ENCODE data around the gene THAP9.
"Not testable (repeated sequence)": the region's sequence is repeated elsewhere in the genome, so short reads cannot be mapped to it uniquely, and the experiment has no call there.

THAP9 gene

GRCh38 chr4:82900411-82901182 lies at the start of gene THAP9:
THAP9 (plus strand) TSS chr4:82900735; CDS start chr4:82900803, 68 bp downstream.
- DNase-seq, result peak; percentile 99

GRCh38 chr4:82851318-82851717 lies 49.2 kb upstream of the THAP9 start:
- no peak for DNase-seq

DNA sequence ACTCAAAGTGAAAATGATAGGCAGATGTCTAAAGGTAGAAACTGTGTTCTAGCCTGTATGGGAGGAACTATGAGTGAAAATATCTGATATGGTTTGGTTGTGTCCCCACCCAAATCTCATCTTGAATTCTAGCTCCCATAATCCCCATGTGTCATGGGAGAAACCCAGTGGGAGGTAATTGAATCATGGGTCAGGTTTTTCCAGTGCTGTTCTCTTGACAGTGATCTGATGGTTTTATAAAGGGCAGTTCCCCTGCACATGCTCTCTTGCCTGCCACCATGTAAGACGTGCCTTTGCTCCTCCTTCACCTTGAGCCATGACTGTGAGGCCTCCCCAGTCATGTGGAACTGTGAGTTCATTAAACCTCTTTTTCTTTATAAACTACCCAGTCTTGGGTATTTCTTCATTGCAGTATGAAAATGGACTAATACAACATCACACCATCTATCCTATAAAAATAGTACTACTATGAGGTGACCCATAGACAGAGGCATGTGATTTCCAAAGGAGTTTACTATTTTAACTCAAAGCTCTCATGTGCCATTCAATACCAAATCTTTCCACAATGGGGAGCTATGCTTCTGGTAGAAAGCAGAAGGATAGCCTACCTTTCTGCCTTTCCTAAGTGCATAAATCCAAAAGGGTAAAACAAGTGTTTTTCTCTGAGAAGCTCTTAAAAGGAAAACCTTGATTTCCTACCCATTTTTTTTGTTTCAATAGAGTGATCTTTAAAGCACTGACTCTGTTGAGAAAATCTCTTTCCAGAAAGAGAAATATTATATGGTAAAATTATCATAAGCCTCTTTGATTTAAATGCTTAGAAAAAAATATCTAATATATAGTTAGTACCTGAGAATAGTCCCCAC lies 48.4 kb upstream of the THAP9 start:
- peak in 1 of 3 experiments; percentile 48 for DNase-seq

DNA sequence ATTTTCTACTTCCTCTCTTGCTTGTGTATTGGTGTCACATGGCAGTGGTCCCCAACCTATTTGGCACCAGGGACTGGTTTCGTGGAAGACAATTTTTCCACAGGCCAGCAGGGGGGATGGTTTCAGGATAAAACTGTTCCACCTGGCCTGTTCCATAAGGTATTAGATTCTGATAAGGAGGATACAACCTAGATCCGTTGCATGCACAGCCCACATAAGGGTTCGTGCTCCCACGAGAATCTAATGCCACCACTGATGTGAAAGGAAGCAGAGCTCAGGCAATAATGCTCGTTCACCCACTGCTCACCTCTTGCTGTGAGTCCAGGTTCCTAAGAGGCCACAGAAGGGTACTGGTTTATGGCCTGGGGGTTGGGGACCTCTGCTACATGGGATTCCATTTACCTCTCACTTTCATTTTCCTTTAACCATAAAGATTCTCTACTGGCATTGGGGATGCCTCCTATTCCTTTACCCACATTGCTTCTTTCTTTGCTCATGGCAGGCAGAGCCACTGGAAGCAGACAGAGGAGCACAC lies 47.7 kb upstream of the THAP9 start:
- DNase-seq, result peak in 1 of 3 experiments; percentile 5

DNA sequence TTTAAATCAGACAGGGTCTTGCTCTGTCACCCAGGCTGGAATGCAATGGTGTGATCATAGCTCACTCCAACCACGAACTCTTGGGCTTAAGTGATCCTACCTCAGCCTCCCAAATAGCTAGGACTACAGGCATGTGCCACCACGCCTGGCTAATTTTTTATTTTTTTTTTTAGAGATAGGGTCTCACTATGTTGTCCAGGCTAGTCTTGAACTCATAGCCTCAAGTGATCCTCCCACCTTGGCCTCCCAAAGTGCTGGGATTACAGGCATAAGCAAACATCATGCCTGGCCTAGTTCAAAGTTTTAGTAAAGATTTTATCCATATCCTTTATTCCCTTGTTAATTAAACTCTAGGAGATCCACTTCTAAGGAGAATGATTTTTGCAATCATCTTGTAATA lies 40.0 kb upstream of the THAP9 start:
- DNase-seq, result not testable (repeated sequence)

DNA sequence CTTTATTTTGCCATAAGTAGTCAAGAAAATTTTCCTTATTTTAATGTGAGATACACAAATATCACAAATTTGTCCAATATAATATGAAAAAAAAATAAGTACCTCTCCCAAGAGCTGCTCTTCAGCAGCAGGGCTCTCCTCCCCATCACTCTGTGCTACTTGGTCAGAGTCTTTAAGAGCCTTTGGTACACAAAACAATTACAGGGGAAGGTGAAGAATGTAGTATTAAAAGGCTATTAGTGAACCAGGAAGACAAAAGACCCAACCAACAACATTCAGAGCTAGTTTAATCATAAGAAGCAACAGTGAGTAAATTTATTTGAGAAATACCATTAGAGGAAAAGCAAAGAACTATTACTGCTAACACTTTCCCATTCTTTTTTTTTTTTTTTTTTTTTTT lies 39.0 kb upstream of the THAP9 start:
- DNase-seq, result no peak

DNA sequence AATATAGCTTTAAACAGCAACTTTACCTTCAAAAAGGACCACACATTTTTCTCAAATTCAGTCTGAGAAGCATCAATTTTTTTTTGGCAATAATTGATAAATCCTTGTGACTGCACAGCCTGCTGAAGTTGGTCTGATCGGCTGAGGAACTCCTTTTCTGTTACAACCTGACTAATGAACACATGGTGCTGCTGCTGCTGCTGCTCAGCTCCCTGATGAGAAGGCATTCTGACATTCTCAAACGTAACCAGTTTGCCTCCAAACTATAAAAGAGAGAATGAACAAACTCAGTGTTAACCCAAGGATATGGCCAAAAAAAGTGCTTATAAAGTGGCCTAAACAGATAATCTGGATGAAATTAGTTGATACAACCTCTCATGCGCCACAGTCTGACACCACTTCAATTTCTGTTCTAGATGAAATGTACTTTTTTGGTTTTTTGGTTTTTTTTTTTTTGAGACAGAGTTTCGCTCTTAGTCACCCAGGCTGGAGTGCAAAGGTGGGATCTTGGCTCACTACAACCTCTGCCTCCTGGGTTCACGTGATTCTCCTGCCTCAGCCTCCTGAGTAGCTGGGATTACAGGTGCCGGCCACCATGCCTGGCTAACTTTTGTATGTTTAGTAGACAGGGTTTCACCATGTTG lies 36.1 kb upstream of the THAP9 start:
- no peak for DNase-seq

- DNase-seq, result no peak
Measured at GRCh38 chr4:82865592-82865991, 34.9 kb upstream of the THAP9 start.

DNA sequence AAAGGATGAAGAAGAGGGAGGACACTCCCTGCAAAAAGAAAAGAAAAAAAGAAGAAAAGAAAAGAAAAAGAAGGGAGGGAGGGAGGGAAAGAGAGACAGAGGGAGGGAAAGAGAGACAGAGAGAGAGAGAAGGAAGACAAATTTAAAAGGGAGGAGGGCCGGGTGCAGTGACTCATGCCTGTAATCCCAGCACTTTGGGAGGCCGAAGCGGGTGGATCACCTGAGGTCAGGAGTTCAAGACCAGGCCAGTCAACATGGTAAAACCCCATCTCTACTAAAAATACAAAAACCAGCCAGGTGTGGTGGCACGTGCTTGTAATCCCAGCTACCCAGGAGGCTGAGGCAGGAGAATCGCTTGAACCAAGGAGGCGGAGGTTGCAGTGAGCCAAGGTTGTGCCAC lies 34.5 kb upstream of the THAP9 start:
- not testable (repeated sequence) for DNase-seq

- DNase-seq, result no peak
Measured at GRCh38 chr4:82866706-82867385, 33.7 kb upstream of the THAP9 start.

DNA sequence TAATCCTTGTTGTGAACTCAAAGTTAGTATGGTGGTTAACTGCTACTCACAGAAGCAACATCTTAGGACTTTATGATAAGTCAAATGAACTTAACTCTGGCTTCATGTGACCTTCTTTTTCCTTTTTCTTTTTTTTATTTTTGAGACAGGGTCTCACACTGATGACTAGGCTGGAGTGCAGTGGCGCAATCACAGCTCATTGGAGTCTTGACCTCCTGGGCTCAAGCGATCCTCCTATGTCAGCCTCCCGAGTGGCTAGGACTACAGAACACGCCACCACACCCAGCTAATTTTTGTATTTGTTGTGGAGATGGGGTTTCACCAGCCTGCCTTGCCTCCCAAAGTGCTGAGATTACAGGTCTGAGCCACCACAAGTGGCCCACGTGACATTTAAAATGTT lies 32.0 kb upstream of the THAP9 start:
- DNase-seq, result no peak

DNA sequence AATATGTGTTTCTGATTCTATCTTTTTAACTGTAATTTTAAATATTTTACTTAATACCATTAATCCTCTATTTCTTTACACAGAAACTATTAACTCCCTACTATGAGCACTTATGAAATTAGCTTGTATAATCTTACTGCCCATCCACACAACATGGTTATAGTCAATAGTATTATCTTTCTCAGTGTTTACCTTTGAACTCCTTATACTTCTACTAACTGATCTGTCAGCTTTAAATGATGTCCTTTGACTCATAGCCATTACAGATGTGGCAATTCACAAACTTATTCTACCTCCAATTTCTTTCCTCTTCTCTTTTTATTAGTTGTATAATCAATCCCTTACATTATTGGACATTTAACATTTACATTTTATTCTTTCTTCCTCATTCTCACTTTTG lies 15.1 kb upstream of the THAP9 start:
- DNase-seq, result no peak

- DNase-seq, result no peak
Measured at GRCh38 chr4:82886147-82886942, 14.2 kb upstream of the THAP9 start.

DNA sequence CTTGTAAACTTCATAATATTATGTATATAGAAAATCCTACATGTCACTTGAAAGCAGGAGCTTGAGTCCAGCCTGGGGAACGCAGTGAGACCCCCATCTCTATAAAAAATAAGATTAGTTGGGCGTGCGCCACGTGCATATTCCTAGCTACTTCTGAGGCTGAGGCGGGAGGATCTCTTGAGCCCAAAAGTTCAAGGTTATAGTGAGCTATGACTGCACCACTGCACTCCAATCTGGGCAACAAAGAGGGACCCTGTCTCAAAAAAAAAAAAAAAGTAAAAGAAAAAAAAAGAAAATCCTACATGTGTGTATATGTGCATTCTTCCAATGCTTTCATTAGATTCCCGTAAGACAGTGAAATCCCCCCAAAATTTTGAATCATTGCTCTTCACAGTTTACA lies 11.2 kb upstream of the THAP9 start:
- no peak for DNase-seq

GRCh38 chr4:82890528-82890900 lies 10.0 kb upstream of the THAP9 start:
- DNase-seq, result no peak

- DNase-seq, result peak; percentile 96 to 98 (median 97)
Measured at GRCh38 chr4:82890901-82891706, 9.4 kb upstream of the THAP9 start, which contains the start of gene SEC31A. SEC31A (minus strand) TSS chr4:82891153; CDS start chr4:82881936, 9,217 bp downstream.

DNA sequence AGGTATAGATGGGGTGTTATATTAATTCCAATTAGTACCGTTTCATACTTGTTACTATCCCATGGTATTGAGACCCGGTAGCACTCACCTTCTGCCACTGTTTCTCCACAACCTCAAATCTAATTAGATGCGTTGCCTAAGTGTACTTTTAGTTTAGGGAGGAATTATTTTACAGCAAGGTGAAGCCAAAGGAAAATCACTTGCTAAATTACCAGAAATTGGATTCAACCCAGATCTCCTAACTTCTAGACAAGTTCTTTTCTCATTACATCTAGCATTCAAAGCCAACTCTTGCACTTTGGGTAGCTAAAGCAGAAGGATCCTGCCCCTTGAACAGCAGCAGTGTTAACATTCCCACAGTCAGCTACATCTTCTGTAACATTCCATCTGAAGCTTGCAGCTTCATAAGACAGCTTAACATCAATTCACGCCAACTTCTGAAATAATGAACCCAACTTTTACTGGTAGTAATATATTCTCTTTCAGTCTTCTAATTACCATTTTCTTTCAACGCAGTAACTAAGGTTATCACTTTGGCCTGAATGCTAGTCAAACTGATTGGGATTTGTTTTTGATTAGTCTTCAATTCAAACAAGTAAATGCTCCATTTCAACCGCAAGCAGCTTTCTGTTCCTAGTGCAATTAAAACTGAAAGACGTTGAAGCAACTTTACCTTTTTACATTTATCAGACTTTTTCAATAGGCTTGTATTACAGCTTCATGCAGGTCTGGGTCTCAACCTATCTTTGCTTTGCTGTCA lies 8.6 kb upstream of the THAP9 start:
- DNase-seq, result peak in 1 of 3 experiments; percentile 37

DNA sequence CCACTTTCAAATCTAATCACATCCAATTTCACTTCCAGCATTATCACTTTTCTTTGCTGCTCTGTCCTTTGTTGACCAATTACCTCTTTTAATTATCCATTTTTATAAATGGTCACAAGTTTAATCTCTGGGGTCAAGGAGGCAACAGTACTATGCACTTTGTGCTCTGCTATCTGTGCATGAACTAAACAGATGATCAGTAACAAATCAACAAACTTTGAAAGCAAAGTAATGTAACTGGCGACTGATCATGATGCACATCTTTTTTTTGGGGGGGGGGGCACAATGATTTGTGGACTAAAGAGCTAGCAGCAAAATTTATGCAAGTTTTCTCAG lies 8.1 kb upstream of the THAP9 start:
- no peak for DNase-seq

DNA sequence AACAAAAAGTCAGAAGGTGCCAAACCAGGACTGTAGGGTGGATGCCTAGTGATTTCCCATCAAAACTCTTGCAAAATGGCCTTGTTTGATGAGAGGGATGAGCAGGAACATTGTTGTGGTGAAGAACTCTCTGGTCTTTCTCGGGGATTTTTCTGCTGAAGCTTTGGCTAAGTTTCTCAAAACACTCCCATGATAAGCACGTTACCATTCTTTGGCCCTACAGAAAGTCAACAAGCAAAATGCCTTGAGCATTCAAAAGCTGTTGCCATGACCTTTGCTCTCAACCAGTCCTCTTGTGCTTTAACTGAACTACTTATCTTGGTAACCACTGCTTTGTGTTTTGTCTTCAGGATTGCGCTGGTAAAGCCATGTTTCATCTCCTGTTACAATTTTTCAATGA lies 6.6 kb upstream of the THAP9 start:
- no peak for DNase-seq

- no peak for DNase-seq
Measured at GRCh38 chr4:82896755-82897154, 3.8 kb upstream of the THAP9 start.

Measured in NCI-H1417 (cell line).